OCI-LY7 (cell line): Measurements from ENCODE around the gene ERBB2. TPM values are rescaled to one million over a fixed set of nuclear protein-coding genes. Genes with fewer than 3 reads are reported as not detected.
A peak's percentile ranks its signal among the peaks of the same experiment; 100 is the strongest.

Source experiments
- BruUV-seq: library from RNA; stranded (reverse); fragments of 400-500 nt; replicated peaks from 2 replicates; lab custom pipeline; 2021; lab: Mats Ljungman, UMichigan
- CTCF ChIA-PET: fragments of 300-600 bp; sonication (Branson Sonifier 250); formaldehyde crosslinking; loops from one replicate; lab custom pipeline; 2022; ENCODE audit warnings: antibody characterized with exemption; ENCODE audit not compliant: unreplicated experiment; lab: Charles Lee
- POLR2A ChIA-PET: fragments of 300-600 bp; sonication (Branson Sonifier 250); formaldehyde crosslinking; loops from one replicate; lab custom pipeline; 2022; ENCODE audit warnings: antibody characterized with exemption; lab: Charles Lee
- DNase-seq: peaks from one replicate; pipeline ENCODE4 v3.0.0-alpha.2; 2015; ENCODE audit warnings: low spot score
- H2AFZ ChIP-seq: fragments of 200-600 bp; sonication (generic), shearing (Covaris generic); 2 replicates; pipeline ENCODE4 v1.6.1; 2014; ENCODE audit warnings: mild to moderate bottlenecking, antibody characterized with exemption, low read length, moderate library complexity
- H3K27ac ChIP-seq: fragments of 200-600 bp; sonication (generic); 2 replicates; pipeline ENCODE4 v1.5.1; 2014; ENCODE audit warnings: mixed run types, low read depth, mild to moderate bottlenecking, moderate library complexity, low read length, inconsistent platforms; ENCODE audit not compliant: poor library complexity, severe bottlenecking
- H3K36me3 ChIP-seq: fragments of 200-600 bp; sonication (generic); 2 replicates; pipeline ENCODE4 v1.6.1; 2014; ENCODE audit warnings: mild to moderate bottlenecking, antibody characterized with exemption, low read length, moderate library complexity, mixed read lengths; ENCODE audit not compliant: insufficient read depth
- H3K4me1 ChIP-seq: fragments of 200-600 bp; sonication (generic); 2 replicates; pipeline ENCODE4 v1.5.1; 2014; ENCODE audit warnings: mild to moderate bottlenecking, low read length; ENCODE audit not compliant: insufficient read depth, poor library complexity, severe bottlenecking
- H3K4me2 ChIP-seq: fragments of 200-600 bp; sonication (generic); 2 replicates; pipeline ENCODE4 v1.6.1; 2014; ENCODE audit warnings: mild to moderate bottlenecking, low read length
- H3K4me3 ChIP-seq: fragments of 200-600 bp; sonication (generic); 2 replicates; pipeline ENCODE4 v1.5.1; 2014; ENCODE audit warnings: mild to moderate bottlenecking, low read depth, low read length; ENCODE audit not compliant: poor library complexity, severe bottlenecking
- H3K79me2 ChIP-seq: fragments of 200-600 bp; sonication (generic); 2 replicates; pipeline ENCODE4 v1.6.1; 2016; ENCODE audit warnings: low read depth, mild to moderate bottlenecking, low read length, moderate library complexity, mixed read lengths; ENCODE audit not compliant: insufficient read depth
- H3K9me2 ChIP-seq: fragments of 200-600 bp; sonication (generic); 2 replicates; pipeline ENCODE4 v1.6.1; 2016; ENCODE audit warnings: mild to moderate bottlenecking, low read length, mixed read lengths; ENCODE audit not compliant: insufficient read depth
- H3K9me3 ChIP-seq: fragments of 200-600 bp; sonication (generic); 2 replicates; pipeline ENCODE4 v1.6.1; 2014; ENCODE audit warnings: mild to moderate bottlenecking, mixed run types, low read length, mixed read lengths
- H4K20me1 ChIP-seq: fragments of 200-600 bp; sonication (generic); 2 replicates; pipeline ENCODE4 v1.6.1; 2014; ENCODE audit warnings: mild to moderate bottlenecking, antibody characterized with exemption, low read length, moderate library complexity, mixed read lengths; ENCODE audit not compliant: insufficient read depth
- CTCF ChIP-seq: fragments of 200-600 bp; sonication (generic); conservative IDR thresholded peaks from 2 replicates; pipeline ENCODE4 v1.5.1; 2014; ENCODE audit warnings: mild to moderate bottlenecking, antibody characterized with exemption, low read length, moderate library complexity, mixed read lengths
- EZH2phosphoT487 ChIP-seq: fragments of 200-600 bp; sonication (generic); IDR thresholded peaks from 2 replicates; pipeline ENCODE4 v1.6.1; 2018; ENCODE audit warnings: low read depth, borderline replicate concordance, mild to moderate bottlenecking, mixed run types, antibody characterized with exemption, low read length, moderate library complexity, mixed read lengths
- intact Hi-C: fragments of 100-400 bp; cut with micrococcal nuclease; formaldehyde crosslinking; loops from one replicate; pipeline ENCODE4 v1.10.0; 2022; ENCODE audit not compliant: unreplicated experiment
- total RNA-seq, 2 experiments: library from RNA; depleted of rRNA in 1 of 2; stranded (reverse); fragments of >200 nt in 1 of 2; shearing (Covaris generic) in 1 of 2; gene quantifications; 2 replicates each; pipeline ENCODE4 v1.2.3, GENCODE V29; 2014 to 2022

Gene ERBB2
- total RNA-seq, 2 experiments from 2014 or later = 6.5 to 11.4 TPM

- Histone ChIP-seq H3K4me1 (no peaks in the 10 kb centered on the region), H3K9me3 (no peaks in the 10 kb centered on the region), H4K20me1 (no peaks in the 10 kb centered on the region), H3K36me3 (no peaks in the 10 kb centered on the region), H3K79me2 (no peaks in the 10 kb centered on the region), H3K9me2 (no peaks in the 10 kb centered on the region), H3K4me3 (no peak within 1 kb of the TSS), H3K27ac (no peak within 1 kb of the TSS), H2AFZ (no peak within 1 kb of the TSS), H3K4me2 (peak within 1 kb of the TSS; percentile 53; the same call in 1 of the 2 replicates)
- CTCF ChIA-PET = interaction anchor here (0.6 to 1.0 kb wide), 2 partner anchors 14 to 16 kb away, joined by 3 read pairs; no protein-coding TSS in a partner anchor
- POLR2A ChIA-PET = no interaction called here
- TF ChIP-seq CTCF (peak; percentile 76), EZH2phosphoT487 (no peak)
- DNase-seq = peak; percentile 56
- no TSS peak for BruUV-seq
- intact Hi-C loops = no loop called here
Measured at GRCh38 chr17:39667945-39668924, 31.6 kb upstream of the ERBB2 start, which contains the start of gene PNMT. TSS of gene PNMT (plus strand) at chr17:39668453. CDS start at chr17:39668476, 23 bp downstream.

GRCh38 chr17:39669897-39670735 is 29.7 kb upstream of the ERBB2 start:
- H4K20me1 ChIP-seq = no peaks in the 10 kb centered on the region
- no peak overlapping the region for H3K27ac ChIP-seq
- H3K9me2 ChIP-seq = no peaks in the 10 kb centered on the region
- H3K36me3 ChIP-seq = no peaks in the 10 kb centered on the region
- intact Hi-C loops = no loop called here
- H3K9me3 ChIP-seq = no peaks in the 10 kb centered on the region
- POLR2A ChIA-PET = interaction anchor here (0.5 to 1.2 kb wide), 2 partner anchors 18 to 22 kb away, joined by 4 to 5 read pairs; partner anchors contain the start of gene PGAP3
- no peak overlapping the region for H3K4me2 ChIP-seq
- H3K79me2 ChIP-seq = no peaks in the 10 kb centered on the region
- CTCF ChIA-PET = interaction anchor here (0.5 to 1.2 kb wide), 2 partner anchors 18 to 42 kb away, joined by 4 to 5 read pairs; partner anchors contain the start of gene PGAP3
- no peak overlapping the region for H2AFZ ChIP-seq
- no TSS peak for BruUV-seq
- H3K4me3 ChIP-seq = no peak overlapping the region
- TF ChIP-seq EZH2phosphoT487 = no peak
- no peak for TF ChIP-seq CTCF
- peaks cover 13% of the 10 kb centered on the region for H3K4me1 ChIP-seq
- no peak for DNase-seq
